ENCODE measurements around the gene CTNND2.

CTNND2 gene

GRCh38 chr5:11171236-11171635 is 733.0 kb downstream of the CTNND2 start:
- H3K27ac ChIP-seq (ENCODE audit: low read length, poor library complexity, severe bottlenecking), result no peak overlapping the region
- DNase-seq, result no peak
- no peaks in the 10 kb centered on the region for H3K79me1 ChIP-seq (replicated peaks; ENCODE audit: low read length, poor library complexity, severe bottlenecking)
- no peak overlapping the region for H2BK15ac ChIP-seq (ENCODE audit: low read depth, poor library complexity, severe bottlenecking)
- H2AK5ac ChIP-seq (ENCODE audit: low read length, severe bottlenecking), result no peak overlapping the region
- H2AFZ ChIP-seq (ENCODE audit: low read depth, low read length), result no peak overlapping the region
- no peak overlapping the region for H2BK12ac ChIP-seq (ENCODE audit: low read length in 2 of 2)
- H3K27me3 ChIP-seq (ENCODE audit: control insufficient read depth in 1 of 2, insufficient read depth in 1 of 2, low read length in 2 of 2), result peaks cover 3 to 4% of the 10 kb centered on the region in 2 experiments
- no peaks in the 10 kb centered on the region for H3K9me3 ChIP-seq (ENCODE audit: control insufficient read depth, low read length)
- no peaks in the 10 kb centered on the region for H3K4me1 ChIP-seq (ENCODE audit: control insufficient read depth, insufficient read depth, low read depth, low read length)
- no peak overlapping the region for H3K9ac ChIP-seq (ENCODE audit: low read length)
- no peak overlapping the region for H4K91ac ChIP-seq (ENCODE audit: low read length)
- no peak overlapping the region for H3K4me3 ChIP-seq (ENCODE audit: insufficient read depth in 1 of 2, low read depth in 1 of 2, low read length in 2 of 2)
- H3K4ac ChIP-seq (ENCODE audit: low read depth in 1 of 2, low read length in 2 of 2), result no peak overlapping the region
- no peak overlapping the region for H3K23ac ChIP-seq (ENCODE audit: low read length in 2 of 2)
- no peaks in the 10 kb centered on the region for H3K36me3 ChIP-seq (ENCODE audit: control insufficient read depth in 1 of 2, insufficient read depth in 2 of 2, low read depth in 1 of 2, low read length in 2 of 2)
- no peak overlapping the region for H4K8ac ChIP-seq (ENCODE audit: low read length)
- no peak overlapping the region for H3K4me2 ChIP-seq (ENCODE audit: low read length, poor library complexity, severe bottlenecking)
- H3K14ac ChIP-seq (ENCODE audit: low read length in 2 of 2), result no peak overlapping the region
- H2BK5ac ChIP-seq (ENCODE audit: low read depth, low read length, poor library complexity, severe bottlenecking), result no peak overlapping the region
- no peak overlapping the region for H3K18ac ChIP-seq (ENCODE audit: low read depth in 1 of 2, low read length in 2 of 2)
- H2BK120ac ChIP-seq (ENCODE audit: low read depth, low read length), result no peak overlapping the region
- WGBS, result 89% methylated on average over 1 of the region's 1 CpG

- Histone ChIP-seq H3K14ac (ENCODE audit: low read length in 2 of 2) (no peak overlapping the region), H2BK5ac (ENCODE audit: low read depth, low read length, poor library complexity, severe bottlenecking) (no peak overlapping the region), H3K27me3 (ENCODE audit: control insufficient read depth in 1 of 2, insufficient read depth in 1 of 2, low read length in 2 of 2) (peaks cover 0 to 3% of the 10 kb centered on the region in 2 experiments), H3K27ac (ENCODE audit: low read length, poor library complexity, severe bottlenecking) (no peak overlapping the region), H2BK120ac (ENCODE audit: low read depth, low read length) (no peak overlapping the region), H3K79me1 (replicated peaks; ENCODE audit: low read length, poor library complexity, severe bottlenecking) (no peaks in the 10 kb centered on the region), H3K4me2 (ENCODE audit: low read length, poor library complexity, severe bottlenecking) (no peak overlapping the region), H3K18ac (ENCODE audit: low read depth in 1 of 2, low read length in 2 of 2) (no peak overlapping the region), H3K4me1 (ENCODE audit: control insufficient read depth, insufficient read depth, low read depth, low read length) (no peaks in the 10 kb centered on the region), H2AFZ (ENCODE audit: low read depth, low read length) (no peak overlapping the region), H3K23ac (ENCODE audit: low read length in 2 of 2) (no peak overlapping the region), H3K4ac (ENCODE audit: low read depth in 1 of 2, low read length in 2 of 2) (no peak overlapping the region), H3K9ac (ENCODE audit: low read length) (no peak overlapping the region), H3K4me3 (ENCODE audit: insufficient read depth in 1 of 2, low read depth in 1 of 2, low read length in 2 of 2) (no peak overlapping the region), H2BK12ac (ENCODE audit: low read length in 2 of 2) (no peak overlapping the region), H4K91ac (ENCODE audit: low read length) (no peak overlapping the region), H3K36me3 (ENCODE audit: control insufficient read depth in 1 of 2, insufficient read depth in 2 of 2, low read depth in 1 of 2, low read length in 2 of 2) (no peaks in the 10 kb centered on the region), H2AK5ac (ENCODE audit: low read length, severe bottlenecking) (no peak overlapping the region), H4K8ac (ENCODE audit: low read length) (no peak overlapping the region), H3K9me3 (ENCODE audit: control insufficient read depth, low read length) (no peaks in the 10 kb centered on the region), H2BK15ac (ENCODE audit: low read depth, poor library complexity, severe bottlenecking) (no peak overlapping the region)
- no peak for DNase-seq
- WGBS, result 41% methylated on average over 4 of the region's 7 CpGs
These were observed 737.3 kb downstream of the CTNND2 start for GRCh38 chr5:11166923-11167322.

DNA sequence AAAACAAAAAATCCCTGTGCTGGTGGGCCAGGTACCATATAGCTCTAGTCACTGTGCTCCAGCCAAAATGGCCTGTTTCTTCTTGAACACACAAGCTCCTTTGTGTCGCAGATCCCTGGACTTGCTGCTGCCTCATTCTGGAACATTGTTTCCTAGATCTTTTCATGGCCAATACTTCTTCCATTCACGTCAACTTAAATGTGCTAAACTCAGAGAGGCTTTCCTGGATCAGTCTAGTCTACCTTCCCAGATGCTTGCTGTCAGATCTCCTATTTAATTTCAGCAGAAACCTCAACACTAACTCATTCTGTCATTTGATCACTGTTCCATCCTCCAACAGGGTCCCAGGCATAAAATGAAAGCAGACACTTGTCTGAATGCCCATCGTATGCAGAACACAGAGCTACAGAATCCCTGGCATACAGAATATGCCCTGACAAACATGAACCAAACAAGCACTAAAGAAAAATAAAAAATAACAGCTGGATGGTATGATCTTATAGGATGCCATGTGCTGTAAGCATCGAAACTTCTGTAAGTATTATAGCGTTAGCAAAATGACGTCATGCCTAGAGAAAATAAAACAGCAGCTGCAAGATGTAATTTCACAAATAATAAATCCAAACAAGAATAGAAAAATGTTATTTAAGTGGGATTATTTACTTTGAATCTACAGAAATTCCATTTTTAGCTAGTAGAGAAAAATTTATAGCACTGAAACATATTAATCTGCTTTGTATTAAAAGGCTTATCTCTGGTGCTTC is 739.5 kb downstream of the CTNND2 start:
- Histone ChIP-seq H3K4me3 (ENCODE audit: insufficient read depth in 1 of 2, low read depth in 1 of 2, low read length in 2 of 2) (no peak overlapping the region), H3K14ac (ENCODE audit: low read length in 2 of 2) (no peak overlapping the region), H3K27ac (ENCODE audit: low read length, poor library complexity, severe bottlenecking) (no peak overlapping the region), H3K4me1 (ENCODE audit: control insufficient read depth, insufficient read depth, low read depth, low read length) (no peaks in the 10 kb centered on the region), H4K91ac (ENCODE audit: low read length) (no peak overlapping the region), H3K4ac (ENCODE audit: low read depth in 1 of 2, low read length in 2 of 2) (no peak overlapping the region), H3K79me1 (replicated peaks; ENCODE audit: low read length, poor library complexity, severe bottlenecking) (no peaks in the 10 kb centered on the region), H3K9ac (ENCODE audit: low read length) (no peak overlapping the region), H3K36me3 (ENCODE audit: control insufficient read depth in 1 of 2, insufficient read depth in 2 of 2, low read depth in 1 of 2, low read length in 2 of 2) (no peaks in the 10 kb centered on the region), H3K18ac (ENCODE audit: low read depth in 1 of 2, low read length in 2 of 2) (no peak overlapping the region), H2BK5ac (ENCODE audit: low read depth, low read length, poor library complexity, severe bottlenecking) (no peak overlapping the region), H2AK5ac (ENCODE audit: low read length, severe bottlenecking) (no peak overlapping the region), H2BK12ac (ENCODE audit: low read length in 2 of 2) (no peak overlapping the region), H3K4me2 (ENCODE audit: low read length, poor library complexity, severe bottlenecking) (no peak overlapping the region), H2BK120ac (ENCODE audit: low read depth, low read length) (no peak overlapping the region), H3K9me3 (ENCODE audit: control insufficient read depth, low read length) (no peaks in the 10 kb centered on the region), H2BK15ac (ENCODE audit: low read depth, poor library complexity, severe bottlenecking) (no peak overlapping the region), H2AFZ (ENCODE audit: low read depth, low read length) (no peak overlapping the region), H3K27me3 (ENCODE audit: control insufficient read depth in 1 of 2, insufficient read depth in 1 of 2, low read length in 2 of 2) (peaks cover 0 to 3% of the 10 kb centered on the region in 2 experiments), H4K8ac (ENCODE audit: low read length) (no peak overlapping the region), H3K23ac (ENCODE audit: low read length in 2 of 2) (no peak overlapping the region)
- WGBS, result 91% methylated on average over 6 of the region's 6 CpGs
- DNase-seq, result no peak

DNA sequence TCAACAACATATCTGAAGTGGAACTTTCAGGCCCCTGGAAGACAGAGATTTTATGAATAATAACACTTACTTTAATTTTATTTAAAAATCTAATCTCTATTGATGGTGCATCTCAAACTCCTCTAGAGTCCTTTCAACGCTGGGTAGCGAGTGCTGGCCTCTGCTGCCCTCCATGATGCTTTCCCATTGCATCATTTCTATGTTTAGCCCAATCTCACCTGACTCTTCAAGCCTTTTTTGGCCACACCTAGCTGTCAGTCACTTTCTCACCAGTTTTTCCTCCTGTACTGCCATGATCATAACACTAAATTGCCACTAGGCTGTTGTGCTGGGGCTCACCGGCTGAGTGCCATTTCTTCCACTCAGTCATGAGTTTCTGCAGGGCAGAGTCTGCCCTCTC is 747.1 kb downstream of the CTNND2 start:
- 84% methylated on average over 3 of the region's 3 CpGs for WGBS

More for the DNA sequence above, 747.1 kb downstream of the CTNND2 start:
- no peak overlapping the region for H2BK120ac ChIP-seq (ENCODE audit: low read depth, low read length)
- no peak overlapping the region for H3K4me3 ChIP-seq (ENCODE audit: insufficient read depth in 1 of 2, low read depth in 1 of 2, low read length in 2 of 2)
- peaks cover 0 to 3% of the 10 kb centered on the region in 2 experiments for H3K27me3 ChIP-seq (ENCODE audit: control insufficient read depth in 1 of 2, insufficient read depth in 1 of 2, low read length in 2 of 2)
- H2BK15ac ChIP-seq (ENCODE audit: low read depth, poor library complexity, severe bottlenecking), result no peak overlapping the region
- no peak overlapping the region for H3K4me2 ChIP-seq (ENCODE audit: low read length, poor library complexity, severe bottlenecking)
- H3K36me3 ChIP-seq (ENCODE audit: control insufficient read depth in 1 of 2, insufficient read depth in 2 of 2, low read depth in 1 of 2, low read length in 2 of 2), result no peaks in the 10 kb centered on the region
- H3K27ac ChIP-seq (ENCODE audit: low read length, poor library complexity, severe bottlenecking), result no peak overlapping the region
- no peak overlapping the region for H3K14ac ChIP-seq (ENCODE audit: low read length in 2 of 2)
- no peak overlapping the region for H3K9ac ChIP-seq (ENCODE audit: low read length)
- no peak overlapping the region for H2BK12ac ChIP-seq (ENCODE audit: low read length in 2 of 2)
- H3K23ac ChIP-seq (ENCODE audit: low read length in 2 of 2), result no peak overlapping the region
- no peak overlapping the region for H2AK5ac ChIP-seq (ENCODE audit: low read length, severe bottlenecking)
- no peak overlapping the region for H4K91ac ChIP-seq (ENCODE audit: low read length)
- H2BK5ac ChIP-seq (ENCODE audit: low read depth, low read length, poor library complexity, severe bottlenecking), result no peak overlapping the region
- no peak overlapping the region for H2AFZ ChIP-seq (ENCODE audit: low read depth, low read length)
- DNase-seq, result no peak
- no peaks in the 10 kb centered on the region for H3K9me3 ChIP-seq (ENCODE audit: control insufficient read depth, low read length)
- H4K8ac ChIP-seq (ENCODE audit: low read length), result no peak overlapping the region
- no peaks in the 10 kb centered on the region for H3K79me1 ChIP-seq (replicated peaks; ENCODE audit: low read length, poor library complexity, severe bottlenecking)
- H3K18ac ChIP-seq (ENCODE audit: low read depth in 1 of 2, low read length in 2 of 2), result no peak overlapping the region
- H3K4me1 ChIP-seq (ENCODE audit: control insufficient read depth, insufficient read depth, low read depth, low read length), result no peaks in the 10 kb centered on the region
- H3K4ac ChIP-seq (ENCODE audit: low read depth in 1 of 2, low read length in 2 of 2), result no peak overlapping the region
